GM21515 (cell line): ENCODE data around the gene BRCA2.
A peak's percentile ranks its signal among the peaks of the same experiment; 100 is the strongest.
"Not testable (repeated sequence)": the region's sequence is repeated elsewhere in the genome, so short reads cannot be mapped to it uniquely, and the experiment has no call there.

Source experiments
- ATAC-seq: cut with Tn5 transposase; IDR thresholded peaks from one replicate; pipeline ENCODE4 v1.9.1; 2021; ENCODE audit not compliant: unreplicated experiment

BRCA2 gene

DNA sequence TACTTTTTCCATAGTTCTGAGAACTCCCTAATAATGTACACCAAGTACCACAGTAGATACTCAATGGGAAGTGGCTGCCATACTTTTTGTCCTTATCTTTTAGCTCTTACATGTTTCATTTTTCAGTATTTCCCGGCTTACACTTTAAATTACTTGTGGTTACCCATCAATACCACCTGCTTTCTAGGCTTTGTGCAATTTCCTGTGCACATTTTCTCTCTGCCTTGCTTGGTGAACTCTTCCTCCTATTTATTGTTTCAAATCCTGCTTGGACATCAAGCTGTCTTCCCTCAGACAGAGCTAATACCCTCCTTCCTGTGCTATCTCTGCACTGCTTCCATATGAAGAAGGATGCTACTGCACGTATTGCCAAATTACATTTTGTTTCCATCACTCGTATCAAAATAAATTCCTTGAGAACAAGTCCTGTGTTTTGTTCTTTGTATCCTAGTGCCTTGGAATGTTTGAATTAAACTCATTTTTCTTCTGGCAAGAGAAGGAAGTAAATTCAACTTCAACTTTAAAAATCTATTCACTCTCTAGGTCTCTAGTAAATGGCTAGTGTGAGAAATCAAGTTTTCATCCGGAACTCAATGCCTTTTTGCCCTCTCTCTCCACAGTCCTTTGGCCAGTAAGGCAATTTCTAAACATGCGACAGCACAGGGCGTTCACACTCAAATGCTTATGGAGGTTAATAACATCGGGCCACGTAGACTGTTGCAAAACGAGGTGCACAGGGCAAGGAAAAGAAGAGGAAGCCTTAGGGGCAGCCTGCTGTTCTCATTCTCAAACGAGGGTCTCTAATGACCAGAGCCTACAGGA is 5.8 kb upstream of the BRCA2 start:
- no peak for ATAC-seq

GRCh38 chr13:32310134-32310706 is 5.1 kb upstream of the BRCA2 start:
- ATAC-seq = peak; percentile 62

DNA sequence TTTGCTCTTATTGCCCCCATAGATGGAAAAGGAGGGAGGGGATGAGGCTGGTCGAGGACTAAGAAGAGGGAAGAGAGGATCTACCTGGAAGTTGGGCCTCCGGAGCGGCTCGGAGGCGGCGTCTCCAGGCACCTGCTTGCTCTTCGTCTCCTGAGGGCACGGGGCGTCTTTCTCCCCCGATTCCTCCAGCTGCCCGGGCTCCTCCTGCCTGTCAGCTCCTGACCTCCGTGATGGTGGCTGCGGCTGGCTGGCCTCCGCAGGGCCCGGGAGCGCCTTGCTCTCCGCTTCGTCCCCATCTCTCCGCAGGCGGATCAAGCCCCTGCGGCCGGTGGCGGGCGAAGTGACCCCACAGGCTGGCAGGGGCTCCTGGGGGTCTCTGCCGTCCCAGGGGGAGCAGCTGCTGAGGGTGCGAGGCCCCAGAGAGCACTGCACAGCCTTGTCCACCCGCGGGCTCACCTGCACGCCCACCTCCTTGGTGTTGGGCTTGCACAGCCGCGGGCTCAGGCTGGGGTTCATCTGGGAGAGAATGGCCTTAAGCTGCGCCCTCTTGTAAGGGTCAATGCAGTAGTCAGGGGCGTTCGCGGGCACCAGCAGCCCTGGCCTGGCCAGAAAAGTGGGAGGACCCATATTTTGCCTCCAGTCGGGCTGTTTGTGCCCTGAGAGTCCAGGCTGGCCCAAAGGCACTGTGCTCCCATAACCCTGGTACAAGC is 4.0 kb upstream of the BRCA2 start:
- ATAC-seq = no peak

DNA sequence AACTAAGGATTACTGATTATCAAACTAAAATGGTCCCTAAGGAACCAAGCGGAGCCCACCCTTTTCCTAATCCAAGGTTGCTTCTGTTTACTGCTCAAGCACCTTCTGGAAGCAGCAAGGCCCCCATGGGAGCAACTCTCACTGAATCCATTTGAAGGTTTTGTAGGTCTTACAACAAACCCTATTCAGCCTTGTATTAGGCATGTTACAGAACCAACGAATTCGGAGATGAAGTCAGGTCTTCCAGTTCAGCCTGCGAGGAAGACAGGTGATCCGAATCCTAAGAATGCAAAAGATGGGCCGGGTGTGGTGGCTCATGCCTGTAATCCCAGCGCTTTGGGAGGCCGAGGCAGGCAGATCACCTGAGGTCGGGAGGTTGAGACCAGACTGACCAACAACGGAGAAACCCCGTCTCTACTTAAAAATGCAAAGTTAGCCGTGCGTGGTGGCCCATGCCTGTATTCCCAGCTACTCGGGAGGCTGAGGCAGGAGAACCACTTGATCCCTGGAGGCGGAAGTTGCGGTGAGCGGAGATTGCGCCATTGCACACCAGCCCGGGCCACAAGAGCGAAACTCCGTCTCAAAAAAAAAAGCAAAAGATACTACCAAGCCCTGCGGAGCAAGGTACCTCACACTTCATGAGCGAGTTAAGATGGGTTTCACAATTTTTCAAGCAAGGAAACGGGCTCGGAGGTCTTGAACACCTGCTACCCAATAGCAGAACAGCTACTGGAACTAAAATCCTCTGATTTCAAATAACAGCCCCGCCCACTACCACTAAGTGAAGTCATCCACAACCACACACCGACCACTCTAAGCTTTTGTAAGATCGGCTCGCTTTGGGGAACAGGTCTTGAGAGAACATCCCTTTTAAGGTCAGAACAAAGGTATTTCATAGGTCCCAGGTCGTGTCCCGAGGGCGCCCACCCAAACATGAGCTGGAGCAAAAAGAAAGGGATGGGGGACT is 754 bp upstream of the BRCA2 start:
- peak; percentile 26 for ATAC-seq

- peak; percentile 47 for ATAC-seq
Observed at GRCh38 chr13:32316028-32316339, 676 bp downstream of the BRCA2 start.

GRCh38 chr13:32316501-32316900 is 1.2 kb downstream of the BRCA2 start:
- no peak for ATAC-seq

DNA sequence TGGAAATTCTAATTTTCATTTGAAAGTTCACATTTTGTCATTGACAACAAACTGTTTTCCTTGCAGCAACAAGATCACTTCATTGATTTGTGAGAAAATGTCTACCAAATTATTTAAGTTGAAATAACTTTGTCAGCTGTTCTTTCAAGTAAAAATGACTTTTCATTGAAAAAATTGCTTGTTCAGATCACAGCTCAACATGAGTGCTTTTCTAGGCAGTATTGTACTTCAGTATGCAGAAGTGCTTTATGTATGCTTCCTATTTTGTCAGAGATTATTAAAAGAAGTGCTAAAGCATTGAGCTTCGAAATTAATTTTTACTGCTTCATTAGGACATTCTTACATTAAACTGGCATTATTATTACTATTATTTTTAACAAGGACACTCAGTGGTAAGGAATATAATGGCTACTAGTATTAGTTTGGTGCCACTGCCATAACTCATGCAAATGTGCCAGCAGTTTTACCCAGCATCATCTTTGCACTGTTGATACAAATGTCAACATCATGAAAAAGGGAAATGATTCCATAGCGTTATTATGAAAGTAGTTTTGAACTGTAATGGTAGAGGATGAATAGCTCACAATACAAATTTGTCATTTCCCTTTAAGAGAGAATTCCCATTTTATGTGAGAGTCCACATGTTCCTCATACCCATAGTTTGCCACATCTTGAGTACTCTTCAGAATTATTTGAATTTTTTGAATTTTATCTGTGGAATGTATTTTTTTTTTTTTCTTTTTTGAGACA is 2.6 kb downstream of the BRCA2 start:
- no peak for ATAC-seq

DNA sequence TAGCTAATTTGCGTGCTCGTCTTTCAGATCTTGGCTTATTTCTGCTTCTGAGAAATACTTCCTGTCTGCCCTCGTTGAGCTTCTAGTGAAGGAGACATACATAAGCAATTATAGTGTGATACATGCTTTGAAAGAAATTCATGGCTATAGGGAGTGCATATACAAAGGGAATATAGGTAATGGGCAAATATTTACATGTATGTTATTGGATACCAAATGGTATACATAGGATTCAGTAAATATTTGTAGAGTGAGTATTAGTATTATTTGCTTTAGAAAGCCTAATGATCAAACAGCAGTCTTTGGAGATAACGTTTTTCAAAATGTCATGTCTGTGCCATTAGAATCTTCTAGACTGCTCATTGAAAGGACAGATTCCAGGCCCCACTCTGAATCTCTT is 5.2 kb downstream of the BRCA2 start:
- no peak for ATAC-seq

DNA sequence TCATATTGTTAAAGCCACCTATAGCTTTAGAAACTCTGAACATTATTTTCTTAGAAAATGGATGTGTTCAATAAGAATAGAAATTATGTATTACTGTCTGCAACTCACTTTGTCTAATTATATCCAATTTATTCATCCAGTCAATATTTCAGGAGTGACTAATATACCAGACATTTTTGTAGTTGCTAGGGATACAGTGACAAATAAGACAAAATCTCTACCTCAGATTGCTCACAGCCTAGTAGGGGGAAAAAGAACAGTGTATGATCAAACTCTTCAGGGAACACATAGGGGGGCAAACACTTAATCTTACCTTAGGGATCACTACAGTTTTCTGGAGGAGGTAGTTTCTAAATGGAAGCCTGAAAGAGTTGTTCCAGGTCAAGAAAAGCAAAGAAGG is 8.6 kb downstream of the BRCA2 start:
- no peak for ATAC-seq

- no peak for ATAC-seq
Observed at GRCh38 chr13:32330441-32330840, 15.1 kb downstream of the BRCA2 start.

DNA sequence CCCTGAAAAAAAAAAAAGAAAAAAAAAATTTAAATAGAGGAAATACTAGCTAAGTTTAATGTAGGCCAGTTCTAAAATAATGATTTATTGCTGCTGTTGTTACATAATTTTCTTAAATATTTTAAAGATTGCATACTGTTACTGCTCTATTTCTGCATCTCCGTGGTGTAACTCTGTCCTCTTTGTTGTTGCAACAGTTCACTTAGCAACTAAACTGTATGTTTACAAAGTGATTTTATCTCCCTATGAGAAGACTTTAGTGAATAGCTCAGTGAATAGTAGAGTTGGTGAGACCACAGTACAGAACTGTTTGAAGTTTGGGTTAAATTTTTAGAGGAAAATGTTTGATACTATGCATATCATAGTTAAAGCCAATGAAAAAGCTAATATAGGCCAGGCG is 19.4 kb downstream of the BRCA2 start:
- no peak for ATAC-seq

DNA sequence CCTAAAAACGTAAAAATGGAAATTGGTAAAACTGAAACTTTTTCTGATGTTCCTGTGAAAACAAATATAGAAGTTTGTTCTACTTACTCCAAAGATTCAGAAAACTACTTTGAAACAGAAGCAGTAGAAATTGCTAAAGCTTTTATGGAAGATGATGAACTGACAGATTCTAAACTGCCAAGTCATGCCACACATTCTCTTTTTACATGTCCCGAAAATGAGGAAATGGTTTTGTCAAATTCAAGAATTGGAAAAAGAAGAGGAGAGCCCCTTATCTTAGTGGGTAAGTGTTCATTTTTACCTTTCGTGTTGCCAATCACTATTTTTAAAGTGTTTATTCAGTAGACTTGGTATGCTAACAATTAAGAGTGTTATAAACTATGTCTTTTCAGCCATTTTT is 25.6 kb downstream of the BRCA2 start:
- ATAC-seq = no peak

DNA sequence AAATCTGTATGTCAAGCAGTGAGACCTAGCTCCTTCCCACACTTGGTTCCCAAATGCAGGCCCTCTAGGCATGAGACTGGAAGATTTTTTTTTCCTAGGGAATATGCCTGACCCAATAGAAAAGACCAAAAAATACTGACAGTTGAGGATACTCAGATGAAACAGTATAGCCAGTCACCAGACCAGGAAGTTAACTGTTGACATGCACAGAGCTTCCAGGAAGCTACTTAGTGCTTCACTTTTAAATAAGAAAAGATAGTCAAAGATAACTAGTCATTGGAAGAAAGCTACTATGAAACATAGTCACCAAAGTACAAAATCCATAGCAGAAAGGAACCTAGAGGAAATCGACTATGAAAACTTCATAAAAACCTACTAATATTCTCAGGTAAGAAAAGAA is 32.3 kb downstream of the BRCA2 start:
- no peak for ATAC-seq

DNA sequence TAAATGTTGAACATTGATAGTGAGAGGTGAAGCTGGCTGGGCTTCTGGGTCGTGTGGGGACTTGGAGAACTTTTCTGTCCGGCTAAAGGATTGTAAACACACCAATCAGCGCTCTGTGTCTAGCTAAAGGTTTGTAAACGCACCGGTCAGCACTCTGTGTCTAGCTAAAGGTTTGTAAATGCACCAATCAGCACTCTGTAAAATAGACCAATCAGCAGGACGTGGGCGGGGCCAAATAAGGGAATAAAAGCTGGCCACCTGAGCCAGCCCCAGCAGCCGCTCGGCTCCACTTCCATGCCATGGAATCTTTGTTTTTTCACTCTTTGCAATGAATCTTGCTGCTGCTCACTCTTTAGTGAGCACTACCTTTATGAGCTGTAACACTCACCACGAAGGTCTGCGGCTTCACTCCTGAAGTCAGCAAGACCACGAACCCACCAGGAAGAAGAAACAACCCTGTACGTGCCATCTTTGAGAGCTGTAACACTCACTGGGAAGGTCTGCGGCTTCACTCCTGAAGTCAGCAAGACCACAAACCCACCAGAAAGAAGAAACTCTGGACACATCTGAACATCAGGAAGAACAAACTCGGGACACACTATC is 35.6 kb downstream of the BRCA2 start:
- not testable (repeated sequence) for ATAC-seq

DNA sequence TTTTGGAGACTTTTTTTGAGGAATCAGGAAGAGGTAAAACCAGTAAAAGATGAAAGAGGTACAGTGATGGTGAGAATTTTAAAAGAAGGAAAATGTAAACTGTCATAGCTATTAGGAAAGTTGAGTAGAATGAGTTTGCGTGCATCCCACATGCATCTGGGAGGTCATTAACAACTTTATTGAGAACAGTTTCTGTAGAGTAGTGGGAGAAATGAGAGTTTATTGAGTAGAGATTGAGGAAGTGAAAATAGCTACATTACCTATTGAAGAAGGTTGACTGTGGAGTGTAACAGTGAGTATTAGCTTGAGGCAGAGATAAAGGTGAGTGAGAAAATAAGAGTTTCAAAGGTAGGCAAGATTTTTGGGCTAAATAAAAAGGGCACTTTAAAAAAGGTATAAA is 38.7 kb downstream of the BRCA2 start:
- ATAC-seq = peak; percentile 78

DNA sequence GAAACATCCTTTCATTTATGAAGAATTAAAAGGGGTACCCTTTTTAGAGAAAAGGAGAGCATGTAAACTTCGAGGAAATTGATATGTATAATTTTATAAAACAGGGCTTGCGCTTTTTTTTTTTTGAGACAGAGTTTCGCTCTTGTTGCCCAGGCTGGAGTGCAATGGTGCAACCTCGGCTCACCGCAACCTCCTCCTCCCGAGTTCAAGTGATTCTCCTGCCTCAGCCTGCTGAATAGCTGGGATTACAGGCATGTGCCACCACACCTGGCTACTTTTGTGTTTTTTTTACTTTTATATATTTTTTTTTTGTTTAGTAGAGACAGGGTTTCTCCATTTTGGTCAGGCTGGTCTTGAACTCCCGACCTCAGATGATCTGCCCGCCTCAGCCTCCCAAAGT is 40.6 kb downstream of the BRCA2 start:
- ATAC-seq = not testable (repeated sequence)

- no peak for ATAC-seq
Observed at GRCh38 chr13:32362574-32362973, 47.3 kb downstream of the BRCA2 start.

GRCh38 chr13:32370805-32371204 is 55.5 kb downstream of the BRCA2 start:
- ATAC-seq = no peak

DNA sequence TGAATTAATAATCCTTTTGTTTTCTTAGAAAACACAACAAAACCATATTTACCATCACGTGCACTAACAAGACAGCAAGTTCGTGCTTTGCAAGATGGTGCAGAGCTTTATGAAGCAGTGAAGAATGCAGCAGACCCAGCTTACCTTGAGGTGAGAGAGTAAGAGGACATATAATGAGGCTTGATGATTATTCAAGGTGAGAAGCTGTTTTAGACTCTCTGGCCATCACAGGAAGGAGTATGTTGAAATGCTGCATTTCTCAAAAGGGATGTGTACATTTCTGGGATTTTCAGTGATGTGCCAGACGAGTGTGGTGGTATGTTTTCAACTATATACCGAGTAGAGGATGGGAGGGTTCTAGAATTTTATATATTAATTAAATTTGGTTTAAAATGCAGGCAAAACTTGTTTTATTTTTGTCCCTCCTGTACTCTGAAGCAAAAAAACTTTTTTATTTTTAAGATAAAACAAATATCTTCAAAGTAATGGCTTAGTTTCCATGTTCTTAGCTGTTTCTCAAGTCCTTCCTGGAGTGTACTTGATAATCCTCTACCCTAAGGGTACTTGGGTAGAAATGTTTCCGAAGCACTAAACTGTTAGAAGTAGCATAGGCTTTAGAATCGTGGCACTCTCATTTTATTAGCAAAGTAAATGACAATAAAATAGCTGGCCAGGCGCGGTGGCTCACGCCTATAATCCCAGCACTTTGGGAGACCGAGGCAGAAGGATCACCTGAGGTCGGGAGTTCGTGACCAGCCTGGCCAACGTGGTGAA is 61.5 kb downstream of the BRCA2 start:
- ATAC-seq = no peak
